Neural cell (in vitro differentiated cells): ENCODE results near the gene SERPINA1. TPM values are rescaled to one million over a fixed set of nuclear protein-coding genes. Genes with fewer than 3 reads are reported as not detected.

Experiments used
- H2AFZ ChIP-seq: fragments of 200-600, 300-800 bp; sonication (generic), shearing (Covaris generic); 2 replicates; pipeline ENCODE4 v1.6.0; 2014; ENCODE audit warnings: low read depth, mild to moderate bottlenecking, antibody characterized with exemption, low read length, moderate library complexity
- H3F3A ChIP-seq: fragments of 200-600 bp; shearing (Covaris generic); 2 replicates; pipeline ENCODE4 v1.6.1; 2016; ENCODE audit warnings: mild to moderate bottlenecking, moderate library complexity, mixed read lengths, antibody characterized with exemption, low read length; ENCODE audit not compliant: insufficient read depth, poor library complexity, severe bottlenecking
- H3K27ac ChIP-seq: fragments of 200-600, 300-800 bp; sonication (generic), shearing (Covaris generic); 2 replicates; pipeline ENCODE4 v1.5.1; 2014; ENCODE audit warnings: mild to moderate bottlenecking, low read length, moderate library complexity
- H3K27me3 ChIP-seq: fragments of 300-800, 200-600 bp; sonication (generic), shearing (Covaris generic); 2 replicates; pipeline ENCODE4 v1.6.0; 2014; ENCODE audit warnings: mild to moderate bottlenecking, low read depth, low read length, moderate library complexity; ENCODE audit not compliant: insufficient read depth
- H3K36me3 ChIP-seq: fragments of 300-800, 200-600 bp; sonication (generic), shearing (Covaris generic); 2 replicates; pipeline ENCODE4 v1.5.1; 2014; ENCODE audit warnings: mild to moderate bottlenecking, antibody characterized with exemption, low read length, moderate library complexity; ENCODE audit not compliant: insufficient read depth
- H3K4me2 ChIP-seq: fragments of 300-800, 200-600 bp; sonication (generic), shearing (Covaris generic); 2 replicates; pipeline ENCODE4 v1.6.0; 2014; ENCODE audit warnings: mild to moderate bottlenecking, low read length
- H3K4me3 ChIP-seq: fragments of 300-800, 200-600 bp; sonication (generic), shearing (Covaris generic); 2 replicates; pipeline ENCODE4 v1.5.1; 2014; ENCODE audit warnings: mild to moderate bottlenecking, low read length, moderate library complexity
- H3K79me2 ChIP-seq: fragments of 200-600 bp; shearing (Covaris generic); replicated peaks from 2 replicates; pipeline ENCODE4 v1.6.0; 2014; ENCODE audit warnings: mild to moderate bottlenecking, low read length, moderate library complexity; ENCODE audit not compliant: insufficient read depth
- H3K9ac ChIP-seq: fragments of 300-800, 200-600 bp; sonication (generic), shearing (Covaris generic); 2 replicates; pipeline ENCODE4 v1.6.1; 2016; ENCODE audit warnings: mild to moderate bottlenecking, low read length, mixed read lengths
- H3K9me2 ChIP-seq: fragments of 200-600 bp; shearing (Covaris generic); 2 replicates; pipeline ENCODE4 v1.6.1; 2016; ENCODE audit warnings: mild to moderate bottlenecking, low read length, mixed read lengths; ENCODE audit not compliant: insufficient read depth
- H3K9me3 ChIP-seq: fragments of 200-600, 300-800 bp; sonication (generic), shearing (Covaris generic); 2 replicates; pipeline ENCODE4 v1.6.1; 2016; ENCODE audit warnings: mild to moderate bottlenecking, mixed run types, low read length, moderate library complexity, mixed read lengths
- H4K20me1 ChIP-seq: fragments of 200-600 bp; shearing (Covaris generic); 2 replicates; pipeline ENCODE4 v1.6.1; 2016; ENCODE audit warnings: mild to moderate bottlenecking, mixed run types; ENCODE audit not compliant: insufficient read depth
- CTCF ChIP-seq: fragments of 450-650 bp; IDR thresholded peaks from 2 replicates; pipeline ENCODE4 v1.5.1; 2014; ENCODE audit warnings: antibody characterized with exemption, mild to moderate bottlenecking, moderate library complexity; ENCODE audit not compliant: poor library complexity, severe bottlenecking
- EP300 ChIP-seq: fragments of 450-650 bp; conservative IDR thresholded peaks from 2 replicates; pipeline ENCODE4 v1.6.1; 2014; ENCODE audit warnings: antibody characterized with exemption, mild to moderate bottlenecking, moderate library complexity; ENCODE audit not compliant: poor library complexity, severe bottlenecking
- EZH2 ChIP-seq: fragments of 200-600, 300-800 bp; shearing (Covaris generic), sonication (generic); IDR thresholded peaks from 2 replicates; pipeline ENCODE4 v1.6.1; 2014; ENCODE audit warnings: antibody characterized with exemption, low read length, borderline replicate concordance, mild to moderate bottlenecking; ENCODE audit not compliant: insufficient read depth, poor library complexity, severe bottlenecking
- MXI1 ChIP-seq: fragments of 450-650 bp; conservative IDR thresholded peaks from 2 replicates; pipeline ENCODE4 v1.6.1; 2014; ENCODE audit warnings: antibody characterized with exemption, mild to moderate bottlenecking; ENCODE audit not compliant: poor library complexity, severe bottlenecking
- POLR2AphosphoS5 ChIP-seq: IDR thresholded peaks from 2 replicates; pipeline ENCODE4 v1.6.1; 2012
- RAD21 ChIP-seq: fragments of 450-650 bp; conservative IDR thresholded peaks from 2 replicates; pipeline ENCODE4 v1.6.1; 2014; ENCODE audit warnings: antibody characterized with exemption, mild to moderate bottlenecking, moderate library complexity
- REST ChIP-seq: IDR thresholded peaks from 2 replicates; pipeline ENCODE4 v1.6.1; 2012; ENCODE audit warnings: borderline replicate concordance
- SMC3 ChIP-seq: fragments of 450-650 bp; conservative IDR thresholded peaks from 2 replicates; pipeline ENCODE4 v1.6.1; 2014; ENCODE audit warnings: antibody characterized with exemption, mild to moderate bottlenecking, moderate library complexity; ENCODE audit not compliant: poor library complexity
- TAF1 ChIP-seq: IDR thresholded peaks from 2 replicates; pipeline ENCODE4 v1.6.1; 2012; ENCODE audit warnings: low read depth
- polyA plus RNA-seq: library from polyadenylated mRNA; depleted of rRNA; stranded (reverse); fragments of >200 nt; gene quantifications from 2 replicates; pipeline ENCODE4 v1.2.3, GENCODE V29; 2014

Gene SERPINA1
- polyA plus RNA-seq, 1 donor from 2014 or later: not detected

- Histone ChIP-seq H3F3A (no peaks in the 10 kb centered on the region), H3K9me3 (peaks cover 3% of the 10 kb centered on the region), H3K4me2 (no peak overlapping the region), H4K20me1 (no peaks in the 10 kb centered on the region), H3K9ac (no peak overlapping the region), H3K36me3 (no peaks in the 10 kb centered on the region), H3K4me3 (no peak overlapping the region), H3K27ac (no peak overlapping the region), H2AFZ (no peak overlapping the region), H3K9me2 (no peaks in the 10 kb centered on the region), H3K79me2 (no peaks in the 10 kb centered on the region), H3K27me3 (no peaks in the 10 kb centered on the region)
- TF ChIP-seq REST: no peak
- TF ChIP-seq EP300: no peak
- no peak for TF ChIP-seq TAF1
- TF ChIP-seq EZH2: no peak
Measured at GRCh38 chr14:94334872-94335271, 53.5 kb downstream of the SERPINA1 start.

- no peak overlapping the region for H2AFZ ChIP-seq
- H3K9me3 ChIP-seq: peaks cover 3% of the 10 kb centered on the region
- H3K27ac ChIP-seq: no peak overlapping the region
- no peak for TF ChIP-seq CTCF
- TF ChIP-seq EZH2: no peak
- no peak for TF ChIP-seq REST
- no peak for TF ChIP-seq POLR2AphosphoS5
- TF ChIP-seq MXI1: no peak
- TF ChIP-seq TAF1: no peak
- no peak for TF ChIP-seq RAD21
- TF ChIP-seq SMC3: no peak
- TF ChIP-seq EP300: no peak
- no peaks in the 10 kb centered on the region for H3K36me3 ChIP-seq
- no peak overlapping the region for H3K9ac ChIP-seq
- no peaks in the 10 kb centered on the region for H3K79me2 ChIP-seq
- no peak overlapping the region for H3K4me2 ChIP-seq
- no peak overlapping the region for H3K4me3 ChIP-seq
- no peaks in the 10 kb centered on the region for H4K20me1 ChIP-seq
- H3F3A ChIP-seq: no peaks in the 10 kb centered on the region
- no peaks in the 10 kb centered on the region for H3K27me3 ChIP-seq
- H3K9me2 ChIP-seq: no peaks in the 10 kb centered on the region
Measured at GRCh38 chr14:94332587-94332986, 55.8 kb downstream of the SERPINA1 start.
